SH-SY5Y (cell line): ENCODE results near the gene TARBP1.

Experiments
- GATA2 ChIP-seq: IDR thresholded peaks from 2 replicates; pipeline ENCODE4 v1.6.1; 2011; ENCODE audit warnings: mild to moderate bottlenecking, low read depth, low read length
- GATA3 ChIP-seq: IDR thresholded peaks from 2 replicates; pipeline ENCODE4 v1.6.1; 2011; ENCODE audit warnings: low read depth, mild to moderate bottlenecking, low read length, moderate library complexity

- TF ChIP-seq GATA2 (no peak), GATA3 (no peak)
These were observed 2.8 kb downstream of the TARBP1 start for GRCh38 chr1:234476172-234476571.
